Stimulated activated CD4-positive, alpha-beta T cell treated with anti-CD3 and anti-CD28 coated beads, Interleukin-4, amount 100 ng/mL, for 1 hour (primary cell): Measurements from ENCODE around the gene PEX5L.

Experiments
- DNase-seq: peaks from one replicate; pipeline ENCODE4 v3.0.0-alpha.2; 2020

PEX5L gene

GRCh38 chr3:179953993-179954870, 82.5 kb downstream of the PEX5L start:
- no peak for DNase-seq

GRCh38 chr3:179950840-179951239, 85.9 kb downstream of the PEX5L start:
- DNase-seq: no peak

- DNase-seq: no peak
Measured at GRCh38 chr3:179949869-179950268, 86.9 kb downstream of the PEX5L start.

GRCh38 chr3:179949412-179949811, 87.3 kb downstream of the PEX5L start:
- no peak for DNase-seq

DNA sequence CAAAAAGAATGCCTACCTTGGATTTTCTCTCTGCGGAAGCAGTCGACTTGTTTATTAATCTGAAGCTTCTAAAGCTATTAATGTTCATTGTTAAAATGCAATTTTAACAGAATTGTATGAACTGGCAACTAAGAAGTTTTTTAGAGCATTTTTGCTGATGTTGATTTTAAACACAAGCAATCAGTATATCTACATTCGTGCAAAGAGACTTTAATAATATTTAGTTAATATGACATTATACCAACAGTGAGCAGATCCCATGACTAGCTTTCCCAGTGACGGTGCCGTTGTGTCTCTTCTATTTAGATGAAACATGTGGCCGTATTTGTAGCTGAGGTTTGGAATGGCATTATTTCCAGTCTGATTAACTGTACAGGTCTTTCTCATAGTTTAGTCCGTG, 88.0 kb downstream of the PEX5L start:
- DNase-seq: no peak

GRCh38 chr3:179945569-179945968, 91.2 kb downstream of the PEX5L start:
- DNase-seq: no peak

DNA sequence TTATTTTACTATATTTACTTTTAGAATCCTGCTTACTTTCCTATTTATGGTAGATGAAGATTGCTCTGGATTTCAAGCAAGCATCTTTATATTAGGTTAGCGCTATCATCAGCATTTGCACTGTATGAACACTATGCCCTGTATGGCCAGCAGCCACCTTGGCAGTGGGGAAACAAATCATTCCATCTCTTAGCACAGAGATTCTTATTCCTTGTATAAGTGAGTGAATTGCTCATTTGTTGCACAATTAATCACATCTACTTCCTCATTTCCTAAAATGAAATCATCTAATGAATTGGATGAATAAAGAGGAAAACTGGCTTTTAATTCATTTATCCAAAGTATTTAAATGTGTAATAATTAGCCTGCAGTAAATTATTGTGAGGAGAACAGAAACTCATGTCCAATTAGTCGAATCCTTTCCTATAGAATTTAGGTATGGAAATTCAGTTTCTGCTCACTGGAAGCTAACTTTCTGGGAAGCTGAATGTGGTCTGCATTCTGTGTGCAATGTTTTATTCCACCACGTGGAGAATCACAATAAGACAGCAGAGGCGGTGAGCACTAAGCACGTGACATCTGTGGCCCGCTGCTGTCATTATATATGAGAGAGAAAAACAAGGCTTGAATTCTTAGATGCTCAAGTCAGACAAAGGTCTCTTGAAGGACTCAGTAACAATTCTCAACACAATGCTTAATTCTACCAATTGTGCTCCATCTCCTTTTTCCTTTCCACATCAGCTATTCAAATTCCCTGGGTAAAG, 93.4 kb downstream of the PEX5L start:
- DNase-seq: no peak

- no peak for DNase-seq
Measured at GRCh38 chr3:179942553-179943075, 94.1 kb downstream of the PEX5L start.

DNA sequence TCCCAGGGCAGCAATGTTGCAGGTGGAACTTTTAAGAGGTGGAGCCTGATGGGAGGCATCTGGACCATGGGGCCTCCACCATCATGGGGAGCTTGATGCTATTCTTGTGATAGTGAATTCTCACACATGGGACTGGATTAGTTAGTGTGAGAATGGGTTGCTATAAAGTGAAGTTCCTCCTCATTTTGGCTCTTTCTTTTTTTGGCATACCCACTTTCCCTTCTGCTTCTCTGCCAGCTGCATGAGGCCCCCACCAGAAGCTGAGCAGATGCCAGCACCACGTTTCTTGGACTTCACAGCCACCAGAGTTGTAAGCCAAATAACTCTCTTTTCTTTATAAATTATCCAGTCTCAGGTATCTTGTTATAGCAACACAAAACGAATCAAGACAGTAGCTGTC, 101.0 kb downstream of the PEX5L start:
- no peak for DNase-seq

- no peak for DNase-seq
Measured at GRCh38 chr3:179933914-179934313, 102.8 kb downstream of the PEX5L start.

- no peak for DNase-seq
Measured at GRCh38 chr3:179933080-179933479, 103.7 kb downstream of the PEX5L start.

DNA sequence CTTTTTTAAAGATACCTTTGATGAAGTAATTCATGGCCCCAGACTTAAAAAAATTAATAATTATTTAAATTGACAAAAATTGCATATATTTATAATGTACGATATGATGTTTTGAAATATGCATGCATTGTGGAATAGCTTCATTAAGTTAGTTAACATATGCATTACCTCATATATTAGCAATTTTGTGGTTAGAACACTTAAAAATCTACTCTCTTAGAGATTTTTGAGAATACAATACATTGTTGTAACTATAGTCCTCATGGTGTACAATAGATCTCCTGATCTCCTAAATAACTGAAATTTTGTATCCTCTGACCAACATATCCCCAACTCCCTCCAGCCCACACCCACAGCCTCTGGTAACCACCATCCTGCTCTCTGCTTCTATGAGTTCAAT, 104.1 kb downstream of the PEX5L start:
- no peak for DNase-seq

GRCh38 chr3:179929091-179929529, 107.6 kb downstream of the PEX5L start:
- DNase-seq: peak; percentile 33

- DNase-seq: no peak
Measured at GRCh38 chr3:179927191-179927590, 109.5 kb downstream of the PEX5L start.

DNA sequence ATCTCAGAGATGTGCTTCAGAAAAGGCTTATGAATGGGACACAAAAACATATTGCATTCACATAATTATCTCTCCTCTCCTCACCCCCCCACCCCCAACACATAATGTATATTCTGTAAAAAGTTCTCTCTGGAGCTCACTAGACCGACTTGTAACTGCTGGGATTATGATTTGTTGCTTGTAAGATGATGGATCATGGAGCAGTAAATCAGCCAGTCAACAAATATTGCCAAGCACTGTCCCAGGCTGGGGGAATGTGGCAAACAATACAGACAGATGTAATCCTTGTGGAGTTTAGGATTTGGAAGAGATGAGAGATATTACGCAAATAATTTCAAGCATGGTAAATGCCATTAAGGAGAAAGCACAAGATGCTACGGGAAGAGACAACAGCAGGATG, 114.8 kb downstream of the PEX5L start:
- no peak for DNase-seq

GRCh38 chr3:179921500-179921899, 115.2 kb downstream of the PEX5L start:
- DNase-seq: no peak

DNA sequence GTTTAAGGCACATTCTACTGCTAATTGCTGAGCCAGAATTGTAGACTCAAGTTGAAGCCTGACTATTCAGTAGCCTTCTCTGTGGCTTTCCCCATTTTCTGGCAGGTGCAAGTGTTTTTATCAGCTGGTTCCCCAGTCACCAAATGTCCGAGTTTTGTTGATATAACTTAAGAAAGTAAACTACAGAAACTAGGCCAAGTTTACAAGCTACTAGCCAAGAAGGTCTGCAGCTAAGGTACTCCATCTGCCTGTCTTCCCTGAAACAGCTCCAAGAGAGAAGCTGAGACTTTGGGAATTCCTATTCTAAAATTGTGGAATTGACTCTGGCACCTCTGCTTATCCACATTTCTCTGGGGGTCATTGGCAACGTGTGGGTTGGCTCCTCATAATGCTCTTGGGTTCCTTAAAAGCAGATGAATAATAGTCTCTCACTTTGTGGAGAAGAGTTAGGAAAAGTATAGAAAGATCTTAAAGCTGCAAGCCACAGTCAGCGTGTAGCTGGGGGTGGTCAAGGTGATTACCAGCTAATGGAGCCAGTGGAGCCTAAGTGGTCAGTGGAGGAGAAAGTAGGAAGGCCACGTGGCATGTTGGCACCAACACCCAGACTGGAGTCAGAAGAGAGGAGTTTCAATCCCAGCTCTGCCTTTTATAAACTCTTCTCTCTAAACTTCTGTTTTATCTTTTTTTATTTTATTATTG, 128.8 kb downstream of the PEX5L start:
- DNase-seq: no peak

DNA sequence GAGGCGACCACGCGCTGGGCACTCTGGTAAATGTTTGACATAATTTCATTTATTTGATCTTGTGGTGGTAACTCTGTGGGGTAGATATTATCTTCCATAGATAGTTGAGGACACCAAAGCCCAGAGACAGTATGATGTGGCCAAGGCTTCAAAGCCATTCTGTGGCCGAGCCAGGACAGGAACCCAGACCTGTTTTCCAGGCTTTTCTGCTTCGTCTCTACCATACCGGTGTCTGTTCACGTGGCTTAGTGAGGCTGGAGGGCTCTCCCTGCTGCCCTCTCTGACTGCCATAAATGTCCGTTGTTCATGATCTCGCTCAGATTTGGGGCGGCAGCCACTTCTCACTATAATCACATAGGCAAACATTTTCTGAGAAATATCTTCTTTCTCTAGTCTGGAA, 134.7 kb downstream of the PEX5L start:
- no peak for DNase-seq

DNA sequence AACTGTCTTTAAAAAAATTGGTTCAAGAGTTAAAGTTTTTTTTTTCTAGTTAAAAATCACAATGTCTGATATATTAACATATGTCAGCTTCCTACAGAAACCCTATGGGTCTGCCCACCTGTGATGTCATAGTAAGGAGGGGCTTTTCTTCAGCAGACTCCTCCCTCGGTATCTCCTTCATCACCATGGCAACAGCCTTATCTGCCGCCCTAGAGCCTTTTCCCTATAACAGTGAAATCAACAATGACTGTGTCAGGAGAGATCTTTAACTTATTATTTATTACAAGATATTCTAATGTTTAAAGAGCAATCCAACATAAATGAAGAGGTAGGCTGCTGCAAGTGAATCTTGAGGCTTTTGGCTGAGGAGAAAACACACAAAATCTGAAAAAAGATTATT, 138.7 kb downstream of the PEX5L start:
- no peak for DNase-seq

GRCh38 chr3:179897231-179897630, 139.5 kb downstream of the PEX5L start:
- no peak for DNase-seq

DNA sequence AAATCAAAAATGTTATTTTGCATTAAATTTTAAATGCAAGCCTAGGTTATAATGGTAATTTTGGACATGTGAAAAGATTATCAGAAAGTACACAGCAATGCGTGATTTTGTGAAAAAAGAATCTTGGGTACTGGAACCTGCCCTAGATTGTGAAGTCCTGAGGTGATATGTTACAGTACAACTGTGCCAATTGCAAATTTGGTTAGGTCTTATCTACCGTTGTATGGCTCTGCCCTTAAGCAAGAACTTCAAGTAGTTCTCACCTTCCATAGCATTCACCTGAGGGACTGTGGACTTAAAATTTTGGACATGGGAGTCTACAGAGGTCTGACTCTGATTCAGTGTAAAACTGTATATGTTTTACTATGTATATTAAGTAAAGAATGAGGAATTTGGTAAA, 140.2 kb downstream of the PEX5L start:
- DNase-seq: no peak

- DNase-seq: no peak
Measured at GRCh38 chr3:179895330-179895729, 141.4 kb downstream of the PEX5L start.

- DNase-seq: no peak
Measured at GRCh38 chr3:179887295-179887943, 149.3 kb downstream of the PEX5L start.
